ENCODE measurements around the gene STOML1. TPM values are rescaled to one million over a fixed set of nuclear protein-coding genes. Genes with fewer than 3 reads are reported as not detected.

The STOML1 gene
- total and polyA plus RNA-seq, 9 of the 15 experiments (the other 6 are each of a cell fraction or from before 2014, with no cell fraction given): 0.25 to 9.7 (median 4.6) TPM

- TF ChIP-seq GABPA (tag; conservative IDR thresholded peaks at IDR 0.05; ENCODE audit: low read depth) (no peak), ESRRA (IDR thresholded peaks at IDR 0.05; ENCODE audit: borderline replicate concordance, low read depth) (no peak), JUN (IDR thresholded peaks at IDR 0.05; ENCODE audit: borderline replicate concordance, low read depth, low read length) (no peak), JUN (CRISPR knock-in tag; IDR thresholded peaks at IDR 0.05; ENCODE audit: borderline replicate concordance) (no peak), U2AF1 (optimal IDR thresholded peaks at IDR 0.05; ENCODE audit: low read depth, low read length) (no peak), HDAC2 (IDR thresholded peaks at IDR 0.05) (no peak)
Observed at GRCh38 chr15:73979636-73980035, 12.5 kb downstream of the STOML1 start (continued).

GRCh38 chr15:73978896-73979295 is 13.2 kb downstream of the STOML1 start:
- TF ChIP-seq ZNF696 (CRISPR knock-in tag; conservative IDR thresholded peaks at IDR 0.05): no peak
- TF ChIP-seq ZNF134 (CRISPR knock-in tag; conservative IDR thresholded peaks at IDR 0.05): no peak
- TF ChIP-seq STAT5A (IDR thresholded peaks at IDR 0.05; ENCODE audit: borderline replicate concordance, low read length): no peak
- TF ChIP-seq ZNF766 (CRISPR knock-in tag; conservative IDR thresholded peaks at IDR 0.05): no peak
- TF ChIP-seq NCOA1 (IDR thresholded peaks at IDR 0.05; ENCODE audit: low read depth): no peak
- no peak for TF ChIP-seq BRD9 (IDR thresholded peaks at IDR 0.05; ENCODE audit: low read depth, partially characterized antibody)
- no peak for TF ChIP-seq NCOA6 (IDR thresholded peaks at IDR 0.05)
- no peak for TF ChIP-seq PTBP1 (IDR thresholded peaks at IDR 0.05; ENCODE audit: low read depth, low read length)
- TF ChIP-seq, protein P1, sequence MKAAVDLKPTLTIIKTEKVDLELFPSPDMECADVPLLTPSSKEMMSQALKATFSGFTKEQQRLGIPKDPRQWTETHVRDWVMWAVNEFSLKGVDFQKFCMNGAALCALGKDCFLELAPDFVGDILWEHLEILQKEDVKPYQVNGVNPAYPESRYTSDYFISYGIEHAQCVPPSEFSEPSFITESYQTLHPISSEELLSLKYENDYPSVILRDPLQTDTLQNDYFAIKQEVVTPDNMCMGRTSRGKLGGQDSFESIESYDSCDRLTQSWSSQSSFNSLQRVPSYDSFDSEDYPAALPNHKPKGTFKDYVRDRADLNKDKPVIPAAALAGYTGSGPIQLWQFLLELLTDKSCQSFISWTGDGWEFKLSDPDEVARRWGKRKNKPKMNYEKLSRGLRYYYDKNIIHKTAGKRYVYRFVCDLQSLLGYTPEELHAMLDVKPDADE (conservative IDR thresholded peaks at IDR 0.05; ENCODE audit: control insufficient read depth, low read depth, low read length): no peak
- TF ChIP-seq RNF2 (IDR thresholded peaks at IDR 0.05): no peak
- TF ChIP-seq NFIC (IDR thresholded peaks at IDR 0.05): no peak
- Histone ChIP-seq H3K9me3 (replicated peaks; ENCODE audit: control insufficient read depth, insufficient read depth, low read depth, low read length) (no peaks in the 10 kb centered on the region; the same call in 1 of the 2 replicates), H3K36me3 (ENCODE audit: control insufficient read depth, insufficient read depth, low read length) (no peaks in the 10 kb centered on the region), H3K4me1 (replicated peaks in 1 of 2; ENCODE audit: control insufficient read depth in 2 of 2, insufficient read depth in 2 of 2, low read length in 2 of 2) (peaks cover 4 to 17% of the 10 kb centered on the region in 2 experiments; a peak in 4 of 5 replicates), H3K27me3 (ENCODE audit: control insufficient read depth in 2 of 2, insufficient read depth in 2 of 2, low read length in 2 of 2) (peaks cover 0 to 15% of the 10 kb centered on the region in 2 experiments; a peak in 3 of 5 replicates), H3K4me2 (ENCODE audit: insufficient read depth, low read length) (no peak overlapping the region), H3K9ac (ENCODE audit: insufficient read depth in 1 of 2, low read depth in 2 of 2, low read length in 2 of 2) (no peak overlapping the region), H4K20me1 (replicated peaks; ENCODE audit: control insufficient read depth, insufficient read depth, low read length) (no peaks in the 10 kb centered on the region), H3K4me3 (no peak overlapping the region), H3K79me2 (ENCODE audit: control insufficient read depth, insufficient read depth, low read length) (no peaks in the 10 kb centered on the region), H3K27ac (ENCODE audit: extremely low read depth, low read depth, low read length) (no peak overlapping the region), H3K9me1 (ENCODE audit: control insufficient read depth, insufficient read depth, low read length) (no peaks in the 10 kb centered on the region), H2AFZ (ENCODE audit: low read depth, low read length) (no peak overlapping the region)
- no peak for FAIRE-seq
- no TSS peak for BruUV-seq (replicated peaks)
- no peak for DNase-seq (ENCODE audit: extremely low read depth in 1 of 4, low spot score in 3 of 4)
- POLR2A ChIA-PET: interaction anchor here (0.7 to 1.3 kb wide), 3 partner anchors 11 to 27 kb away, joined by 3 to 4 read pairs (median 4); no protein-coding TSS in a partner anchor
- WGBS (ENCODE audit: insufficient coverage, low coverage, missing lambda C conversion rate): 36% methylated on average over 3 of the region's 3 CpGs
- in situ Hi-C loops (cut with MboI): loop anchor here (5.0 kb wide), 1 partner anchor 58 kb away; no protein-coding TSS in a partner anchor
- ATAC-seq: no peak
- intact Hi-C loops (cut with micrococcal nuclease): no loop called here
- CTCF ChIA-PET (ENCODE audit: low intra/inter-chr PET ratio): no interaction called here
